Progenitor cell of endocrine pancreas (in vitro differentiated cells): Measurements from ENCODE around the gene ARL6. TPM values are rescaled to one million over a fixed set of nuclear protein-coding genes. Genes with fewer than 3 reads are reported as not detected.

ENCODE experiments used
- DNase-seq: peaks from one replicate; pipeline ENCODE4 v3.0.0; 2021; ENCODE audit warnings: low spot score; ENCODE audit not compliant: unreplicated experiment
- H3K27ac Mint-ChIP-seq: 2 replicates; pipeline ENCODE4 v1.8.0; 2021; ENCODE audit warnings: mild to moderate bottlenecking, moderate library complexity, mixed read lengths
- H3K27me3 Mint-ChIP-seq: 2 replicates; pipeline ENCODE4 v1.8.0; 2021; ENCODE audit warnings: mixed read lengths
- H3K36me3 Mint-ChIP-seq: 2 replicates; pipeline ENCODE4 v1.8.0; 2022; ENCODE audit warnings: mixed read lengths; ENCODE audit not compliant: insufficient read depth
- H3K4me1 Mint-ChIP-seq: 2 replicates; pipeline ENCODE4 v1.8.0; 2021; ENCODE audit warnings: low read depth, mixed read lengths
- H3K4me3 Mint-ChIP-seq: 2 replicates; pipeline ENCODE4 v1.8.0; 2021; ENCODE audit warnings: low read depth, mild to moderate bottlenecking, moderate library complexity, mixed read lengths
- H3K9me3 Mint-ChIP-seq: 2 replicates; pipeline ENCODE4 v1.8.0; 2021; ENCODE audit warnings: low read depth, mixed read lengths
- CTCF ChIP-seq: fragments of 200-600 bp; sonication (generic); IDR thresholded peaks from one replicate; pipeline ENCODE4 v1.5.0; 2021; ENCODE audit warnings: antibody characterized with exemption, mild to moderate bottlenecking; ENCODE audit not compliant: unreplicated experiment
- total RNA-seq: library from RNA; stranded (reverse); gene quantifications from 2 replicates; pipeline ENCODE4 v1.2.1, GENCODE V29; 2021

The ARL6 gene
- total RNA-seq, 1 donor from 2014 or later: 11.4 TPM

- Mint-ChIP-seq H3K27me3 (no peaks in the 10 kb centered on the region), H3K4me1 (peaks cover 4% of the 10 kb centered on the region), H3K36me3 (no peaks in the 10 kb centered on the region), H3K27ac (no peak overlapping the region), H3K9me3 (no peaks in the 10 kb centered on the region), H3K4me3 (no peak overlapping the region)
- no peak for TF ChIP-seq CTCF
- DNase-seq: no peak
Measured at GRCh38 chr3:97838393-97838792, 73.8 kb downstream of the ARL6 start.

- no peak for DNase-seq
- Mint-ChIP-seq H3K4me1 (peaks cover 4% of the 10 kb centered on the region), H3K9me3 (no peaks in the 10 kb centered on the region), H3K27ac (no peak overlapping the region), H3K36me3 (no peaks in the 10 kb centered on the region), H3K4me3 (no peak overlapping the region), H3K27me3 (no peaks in the 10 kb centered on the region)
- no peak for TF ChIP-seq CTCF
Measured at GRCh38 chr3:97839944-97840343, 75.4 kb downstream of the ARL6 start.

GRCh38 chr3:97841304-97841703 lies 76.7 kb downstream of the ARL6 start:
- Mint-ChIP-seq H3K36me3 (no peaks in the 10 kb centered on the region), H3K4me3 (no peak overlapping the region), H3K27me3 (no peaks in the 10 kb centered on the region), H3K9me3 (no peaks in the 10 kb centered on the region), H3K4me1 (peaks cover 4% of the 10 kb centered on the region), H3K27ac (no peak overlapping the region)
- no peak for TF ChIP-seq CTCF
- DNase-seq: no peak

GRCh38 chr3:97841956-97842355 lies 77.4 kb downstream of the ARL6 start:
- TF ChIP-seq CTCF: no peak
- Mint-ChIP-seq H3K36me3 (no peaks in the 10 kb centered on the region), H3K9me3 (no peaks in the 10 kb centered on the region), H3K27ac (no peak overlapping the region), H3K27me3 (no peaks in the 10 kb centered on the region), H3K4me1 (peaks cover 4% of the 10 kb centered on the region), H3K4me3 (no peak overlapping the region)
- DNase-seq: no peak

- Mint-ChIP-seq H3K4me1 (no peaks in the 10 kb centered on the region), H3K27ac (no peak overlapping the region), H3K27me3 (no peaks in the 10 kb centered on the region), H3K9me3 (peaks cover 3% of the 10 kb centered on the region), H3K36me3 (peaks cover 2% of the 10 kb centered on the region), H3K4me3 (no peak overlapping the region)
- no peak for DNase-seq
- no peak for TF ChIP-seq CTCF
Measured at GRCh38 chr3:97848779-97849178, 84.2 kb downstream of the ARL6 start.

Other genes starting within 250 kb of the ARL6 start
- gene CRYBG3, start 57.3 kb downstream of the ARL6 start, total RNA-seq: 5.7 and 6.0 TPM in 2 replicates
- gene RIOX2, start 207.7 kb downstream of the ARL6 start, total RNA-seq: 16.4 and 18.2 TPM in 2 replicates